Neuron (in vitro differentiated cells): ENCODE results near the gene SHB.
"Not testable (repeated sequence)": the region's sequence is repeated elsewhere in the genome, so short reads cannot be mapped to it uniquely, and the experiment has no call there.

Experiments used
- H2AFZ ChIP-seq: one replicate; pipeline ENCODE4 v1.6.1; 2013; ENCODE audit warnings: low read depth, mild to moderate bottlenecking, inconsistent platforms, low read length, moderate library complexity
- H3K27me3 ChIP-seq: one replicate; pipeline ENCODE4 v1.6.1; 2013; ENCODE audit warnings: low read length; ENCODE audit not compliant: insufficient read depth
- H3K36me3 ChIP-seq: one replicate; pipeline ENCODE4 v1.6.1; 2013; ENCODE audit warnings: low read length; ENCODE audit not compliant: insufficient read depth
- H3K4me1 ChIP-seq: one replicate; pipeline ENCODE4 v1.6.1; 2013; ENCODE audit warnings: low read length; ENCODE audit not compliant: insufficient read depth
- H3K4me3 ChIP-seq: 2 replicates; pipeline ENCODE4 v1.5.1; 2013; ENCODE audit warnings: mild to moderate bottlenecking, low read length, moderate library complexity
- H3K9me3 ChIP-seq: one replicate; pipeline ENCODE4 v1.6.1; 2013; ENCODE audit warnings: low read length

Gene SHB

GRCh38 chr9:37969130-37969529, 99.9 kb downstream of the SHB start:
- H3K9me3 ChIP-seq = no peaks in the 10 kb centered on the region
- no peaks in the 10 kb centered on the region for H3K4me1 ChIP-seq
- H3K27me3 ChIP-seq = no peaks in the 10 kb centered on the region
- H3K4me3 ChIP-seq = no peak overlapping the region
- H2AFZ ChIP-seq = no peak overlapping the region
- H3K36me3 ChIP-seq = no peaks in the 10 kb centered on the region

- Histone ChIP-seq H2AFZ (no peak overlapping the region), H3K4me1 (peaks cover 2% of the 10 kb centered on the region), H3K36me3 (no peaks in the 10 kb centered on the region), H3K9me3 (no peaks in the 10 kb centered on the region), H3K27me3 (no peaks in the 10 kb centered on the region), H3K4me3 (no peak overlapping the region)
Measured at GRCh38 chr9:37968228-37968701, 100.8 kb downstream of the SHB start.

- Histone ChIP-seq H3K4me3 (no peak overlapping the region), H3K27me3 (no peaks in the 10 kb centered on the region), H3K4me1 (peaks cover 2% of the 10 kb centered on the region), H2AFZ (no peak overlapping the region), H3K9me3 (no peaks in the 10 kb centered on the region), H3K36me3 (no peaks in the 10 kb centered on the region)
Measured at GRCh38 chr9:37967761-37968080, 101.3 kb downstream of the SHB start.

- Histone ChIP-seq H3K27me3 (no peaks in the 10 kb centered on the region), H3K4me1 (peaks cover 2% of the 10 kb centered on the region), H2AFZ (no peak overlapping the region), H3K9me3 (no peaks in the 10 kb centered on the region), H3K4me3 (no peak overlapping the region), H3K36me3 (no peaks in the 10 kb centered on the region)
Measured at GRCh38 chr9:37967014-37967760, 101.8 kb downstream of the SHB start.

- Histone ChIP-seq H3K27me3 (no peaks in the 10 kb centered on the region), H3K4me3 (no peak overlapping the region), H3K36me3 (no peaks in the 10 kb centered on the region), H3K4me1 (peaks cover 2% of the 10 kb centered on the region), H2AFZ (no peak overlapping the region), H3K9me3 (no peaks in the 10 kb centered on the region)
Measured at GRCh38 chr9:37966412-37967013, 102.5 kb downstream of the SHB start.

GRCh38 chr9:37965676-37966345, 103.2 kb downstream of the SHB start:
- H2AFZ ChIP-seq, H3K9me3 ChIP-seq, H3K27me3 ChIP-seq, H3K36me3 ChIP-seq, H3K4me1 ChIP-seq, H3K4me3 ChIP-seq: not testable (repeated sequence)

GRCh38 chr9:37965116-37965515, 103.9 kb downstream of the SHB start:
- Histone ChIP-seq H3K9me3 (no peaks in the 10 kb centered on the region), H3K4me3 (no peak overlapping the region), H3K27me3 (no peaks in the 10 kb centered on the region), H3K36me3 (no peaks in the 10 kb centered on the region), H2AFZ (no peak overlapping the region), H3K4me1 (peaks cover 2% of the 10 kb centered on the region)

GRCh38 chr9:37964740-37965081, 104.3 kb downstream of the SHB start:
- Histone ChIP-seq H3K4me3 (no peak overlapping the region), H3K36me3 (no peaks in the 10 kb centered on the region), H3K27me3 (no peaks in the 10 kb centered on the region), H3K4me1 (peaks cover 2% of the 10 kb centered on the region), H3K9me3 (no peaks in the 10 kb centered on the region), H2AFZ (no peak overlapping the region)

- H2AFZ ChIP-seq = no peak overlapping the region
- peaks cover 2% of the 10 kb centered on the region for H3K4me1 ChIP-seq
- no peaks in the 10 kb centered on the region for H3K27me3 ChIP-seq
- no peak overlapping the region for H3K4me3 ChIP-seq
- no peaks in the 10 kb centered on the region for H3K36me3 ChIP-seq
- H3K9me3 ChIP-seq = no peaks in the 10 kb centered on the region
Measured at GRCh38 chr9:37963936-37964739, 104.9 kb downstream of the SHB start.

GRCh38 chr9:37961351-37961750, 107.7 kb downstream of the SHB start:
- H3K9me3 ChIP-seq = no peaks in the 10 kb centered on the region
- H3K4me3 ChIP-seq = no peak overlapping the region
- H3K27me3 ChIP-seq = no peaks in the 10 kb centered on the region
- H2AFZ ChIP-seq = no peak overlapping the region
- no peaks in the 10 kb centered on the region for H3K36me3 ChIP-seq
- H3K4me1 ChIP-seq = peaks cover 2% of the 10 kb centered on the region

GRCh38 chr9:37960631-37961030, 108.4 kb downstream of the SHB start:
- no peaks in the 10 kb centered on the region for H3K27me3 ChIP-seq
- no peaks in the 10 kb centered on the region for H3K36me3 ChIP-seq

GRCh38 chr9:37959976-37960375, 109.1 kb downstream of the SHB start:
- no peaks in the 10 kb centered on the region for H3K9me3 ChIP-seq
- no peaks in the 10 kb centered on the region for H3K27me3 ChIP-seq
- no peak overlapping the region for H3K4me3 ChIP-seq
- no peak overlapping the region for H2AFZ ChIP-seq
- peaks cover 2% of the 10 kb centered on the region for H3K4me1 ChIP-seq
- no peaks in the 10 kb centered on the region for H3K36me3 ChIP-seq

More at GRCh38 chr9:37960631-37961030, 108.4 kb downstream of the SHB start:
- Histone ChIP-seq H3K9me3 (no peaks in the 10 kb centered on the region), H3K4me1 (peaks cover 2% of the 10 kb centered on the region), H3K4me3 (no peak overlapping the region), H2AFZ (no peak overlapping the region)

- Histone ChIP-seq H2AFZ (no peak overlapping the region), H3K9me3 (no peaks in the 10 kb centered on the region), H3K4me3 (no peak overlapping the region), H3K4me1 (no peaks in the 10 kb centered on the region), H3K27me3 (no peaks in the 10 kb centered on the region), H3K36me3 (no peaks in the 10 kb centered on the region)
Measured at GRCh38 chr9:37958154-37958553, 110.9 kb downstream of the SHB start.
